ENCODE results near the gene NDST4. TPM values are rescaled to one million over a fixed set of nuclear protein-coding genes. Genes with fewer than 3 reads are reported as not detected.

Gene NDST4
- total RNA-seq, 1 experiment from 2014 or later, result not detected

GRCh38 chr4:114927881-114928280, 185.5 kb downstream of the NDST4 start:
- H2BK15ac ChIP-seq (ENCODE audit: low read depth, low read length), result no peak overlapping the region
- H2AFZ ChIP-seq (ENCODE audit: low read length), result no peak overlapping the region
- no peak overlapping the region for H3K23ac ChIP-seq (ENCODE audit: insufficient read length, low read depth, low read length)
- TF ChIP-seq, protein P1, sequence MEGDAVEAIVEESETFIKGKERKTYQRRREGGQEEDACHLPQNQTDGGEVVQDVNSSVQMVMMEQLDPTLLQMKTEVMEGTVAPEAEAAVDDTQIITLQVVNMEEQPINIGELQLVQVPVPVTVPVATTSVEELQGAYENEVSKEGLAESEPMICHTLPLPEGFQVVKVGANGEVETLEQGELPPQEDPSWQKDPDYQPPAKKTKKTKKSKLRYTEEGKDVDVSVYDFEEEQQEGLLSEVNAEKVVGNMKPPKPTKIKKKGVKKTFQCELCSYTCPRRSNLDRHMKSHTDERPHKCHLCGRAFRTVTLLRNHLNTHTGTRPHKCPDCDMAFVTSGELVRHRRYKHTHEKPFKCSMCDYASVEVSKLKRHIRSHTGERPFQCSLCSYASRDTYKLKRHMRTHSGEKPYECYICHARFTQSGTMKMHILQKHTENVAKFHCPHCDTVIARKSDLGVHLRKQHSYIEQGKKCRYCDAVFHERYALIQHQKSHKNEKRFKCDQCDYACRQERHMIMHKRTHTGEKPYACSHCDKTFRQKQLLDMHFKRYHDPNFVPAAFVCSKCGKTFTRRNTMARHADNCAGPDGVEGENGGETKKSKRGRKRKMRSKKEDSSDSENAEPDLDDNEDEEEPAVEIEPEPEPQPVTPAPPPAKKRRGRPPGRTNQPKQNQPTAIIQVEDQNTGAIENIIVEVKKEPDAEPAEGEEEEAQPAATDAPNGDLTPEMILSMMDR (conservative IDR thresholded peaks at IDR 0.05), result no peak
- Mint-ChIP-seq H3K27me3 (ENCODE audit: low read depth) (no peaks in the 10 kb centered on the region), H3K27ac (no peak overlapping the region), H3K9me3 (peaks cover 0 to 2% of the 10 kb centered on the region in 2 experiments; a peak in 1 of 5 replicates), H3K4me1 (peaks cover 19 to 22% of the 10 kb centered on the region in 2 experiments), H3K36me3 (ENCODE audit: insufficient read depth in 1 of 3, low read depth in 3 of 3) (no peaks in the 10 kb centered on the region), H3K4me3 (no peak overlapping the region)
- no peak overlapping the region for H2BK20ac ChIP-seq (ENCODE audit: low read depth, low read length, poor library complexity, severe bottlenecking)
- no peaks in the 10 kb centered on the region for H3K79me1 ChIP-seq (ENCODE audit: insufficient read depth, low read depth, low read length, poor library complexity, severe bottlenecking)
- no peak overlapping the region for H3K14ac ChIP-seq (ENCODE audit: insufficient read depth, low read length)
- no peak for DNase-seq
- H3K9ac ChIP-seq (ENCODE audit: extremely low read depth, insufficient read length, low read length), result no peak overlapping the region
- H4K20me1 ChIP-seq (ENCODE audit: control insufficient read depth, insufficient read depth, insufficient read length), result no peaks in the 10 kb centered on the region
- no peak overlapping the region for H4K5ac ChIP-seq (ENCODE audit: insufficient read length, low read depth, low read length)
- no peak overlapping the region for H3T11ph ChIP-seq (ENCODE audit: low read length)
- H3K18ac ChIP-seq (ENCODE audit: insufficient read length, low read depth, low read length), result no peak overlapping the region
- H2BK12ac ChIP-seq (ENCODE audit: insufficient read length, low read depth, low read length), result no peak overlapping the region
- H2BK5ac ChIP-seq (ENCODE audit: insufficient read length, low read length), result no peak overlapping the region
- H4K8ac ChIP-seq (replicated peaks; ENCODE audit: insufficient read length, low read depth, low read length), result no peak overlapping the region
- no peak overlapping the region for H2BK120ac ChIP-seq (ENCODE audit: low read depth, low read length, poor library complexity, severe bottlenecking)
- no peaks in the 10 kb centered on the region for H3K23me2 ChIP-seq (ENCODE audit: insufficient read length, low read depth, low read length, poor library complexity, severe bottlenecking)
- H4K91ac ChIP-seq (ENCODE audit: insufficient read length, low read depth, low read length), result no peak overlapping the region
- H3K27ac ChIP-seq (ENCODE audit: insufficient read length, low read depth, low read length), result no peak overlapping the region
- no peaks in the 10 kb centered on the region for H3K9me3 ChIP-seq (ENCODE audit: control insufficient read depth, low read depth, low read length)
- H3K4me2 ChIP-seq (ENCODE audit: insufficient read depth, insufficient read length, low read length), result no peak overlapping the region
- no peaks in the 10 kb centered on the region for H3K4me1 ChIP-seq (ENCODE audit: insufficient read depth, low read length)
- no peak overlapping the region for H3K4ac ChIP-seq (ENCODE audit: low read depth, low read length)
- no peak overlapping the region for H2AK5ac ChIP-seq (ENCODE audit: insufficient read length, low read length)
- no peaks in the 10 kb centered on the region for H3K27me3 ChIP-seq (ENCODE audit: insufficient read depth, low read length)
- no peak overlapping the region for H3K56ac ChIP-seq (ENCODE audit: insufficient read length, low read depth, low read length)
- no peaks in the 10 kb centered on the region for H3K79me2 ChIP-seq (ENCODE audit: insufficient read depth, low read length)
- WGBS (ENCODE audit: extremely low coverage, insufficient read length, low lambda C conversion rate), result no CpG with 5 or more reads among the region's 2 CpGs

All from H9 (cell line).